AG10803 (cell line): Measurements from ENCODE around the gene SEMA6B.
"Not testable (repeated sequence)": the region's sequence is repeated elsewhere in the genome, so short reads cannot be mapped to it uniquely, and the experiment has no call there.

ENCODE experiments used
- DNase-seq: peaks from one replicate; pipeline ENCODE4 v3.0.0; 2010; ENCODE audit warnings: low read depth
- H3K4me3 ChIP-seq: 2 replicates; pipeline ENCODE4 v1.5.1; 2011; ENCODE audit warnings: mild to moderate bottlenecking, low read length, control low read depth
- TF ChIP-seq, protein P1 (sequence below): conservative IDR thresholded peaks from 2 replicates; pipeline ENCODE4 v1.5.1; 2011; ENCODE audit warnings: mild to moderate bottlenecking, low read length, control low read depth, inconsistent platforms

The SEMA6B gene

GRCh38 chr19:4568886-4569285 lies 9.4 kb upstream of the SEMA6B start:
- H3K4me3 ChIP-seq = no peak overlapping the region
- TF ChIP-seq, protein P1, sequence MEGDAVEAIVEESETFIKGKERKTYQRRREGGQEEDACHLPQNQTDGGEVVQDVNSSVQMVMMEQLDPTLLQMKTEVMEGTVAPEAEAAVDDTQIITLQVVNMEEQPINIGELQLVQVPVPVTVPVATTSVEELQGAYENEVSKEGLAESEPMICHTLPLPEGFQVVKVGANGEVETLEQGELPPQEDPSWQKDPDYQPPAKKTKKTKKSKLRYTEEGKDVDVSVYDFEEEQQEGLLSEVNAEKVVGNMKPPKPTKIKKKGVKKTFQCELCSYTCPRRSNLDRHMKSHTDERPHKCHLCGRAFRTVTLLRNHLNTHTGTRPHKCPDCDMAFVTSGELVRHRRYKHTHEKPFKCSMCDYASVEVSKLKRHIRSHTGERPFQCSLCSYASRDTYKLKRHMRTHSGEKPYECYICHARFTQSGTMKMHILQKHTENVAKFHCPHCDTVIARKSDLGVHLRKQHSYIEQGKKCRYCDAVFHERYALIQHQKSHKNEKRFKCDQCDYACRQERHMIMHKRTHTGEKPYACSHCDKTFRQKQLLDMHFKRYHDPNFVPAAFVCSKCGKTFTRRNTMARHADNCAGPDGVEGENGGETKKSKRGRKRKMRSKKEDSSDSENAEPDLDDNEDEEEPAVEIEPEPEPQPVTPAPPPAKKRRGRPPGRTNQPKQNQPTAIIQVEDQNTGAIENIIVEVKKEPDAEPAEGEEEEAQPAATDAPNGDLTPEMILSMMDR = no peak
- DNase-seq = no peak

- DNase-seq = peak; percentile 35
Measured at GRCh38 chr19:4567584-4568071, 8.1 kb upstream of the SEMA6B start.

GRCh38 chr19:4566402-4567051 lies 7.0 kb upstream of the SEMA6B start:
- DNase-seq = no peak
- TF ChIP-seq, protein P1 = no peak
- no peak overlapping the region for H3K4me3 ChIP-seq

More at GRCh38 chr19:4567584-4568071, 8.1 kb upstream of the SEMA6B start:
- H3K4me3 ChIP-seq = no peak overlapping the region
- TF ChIP-seq, protein P1 = peak; percentile 71

DNA sequence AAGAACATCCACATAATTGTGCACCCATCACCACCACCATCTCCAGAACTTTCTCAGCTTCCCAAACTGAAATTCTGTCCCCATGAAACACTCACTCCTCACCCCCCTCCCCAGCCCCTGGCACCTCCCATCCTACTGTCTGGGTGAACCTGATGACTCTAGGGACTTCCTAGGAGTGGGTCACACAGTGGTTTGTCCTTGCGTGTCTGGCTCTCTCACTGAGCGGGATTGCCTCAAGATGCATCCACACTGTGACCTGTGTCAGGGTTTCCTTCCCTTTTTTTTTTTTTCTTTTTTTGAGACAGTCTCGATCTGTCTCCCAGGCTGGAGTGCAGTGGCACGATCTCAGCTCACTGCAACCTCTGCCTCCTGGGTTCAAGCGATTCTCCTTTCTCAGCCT lies 4.1 kb upstream of the SEMA6B start:
- DNase-seq, H3K4me3 ChIP-seq: not testable (repeated sequence)

GRCh38 chr19:4562085-4562484 lies 2.6 kb upstream of the SEMA6B start:
- DNase-seq = not testable (repeated sequence)

GRCh38 chr19:4557971-4558941 lies 1.2 kb downstream of the SEMA6B start:
- no peak overlapping the region for H3K4me3 ChIP-seq
- TF ChIP-seq, protein P1 = peak; percentile 90
- DNase-seq = no peak

More at GRCh38 chr19:4562085-4562484, 2.6 kb upstream of the SEMA6B start:
- H3K4me3 ChIP-seq = not testable (repeated sequence)

DNA sequence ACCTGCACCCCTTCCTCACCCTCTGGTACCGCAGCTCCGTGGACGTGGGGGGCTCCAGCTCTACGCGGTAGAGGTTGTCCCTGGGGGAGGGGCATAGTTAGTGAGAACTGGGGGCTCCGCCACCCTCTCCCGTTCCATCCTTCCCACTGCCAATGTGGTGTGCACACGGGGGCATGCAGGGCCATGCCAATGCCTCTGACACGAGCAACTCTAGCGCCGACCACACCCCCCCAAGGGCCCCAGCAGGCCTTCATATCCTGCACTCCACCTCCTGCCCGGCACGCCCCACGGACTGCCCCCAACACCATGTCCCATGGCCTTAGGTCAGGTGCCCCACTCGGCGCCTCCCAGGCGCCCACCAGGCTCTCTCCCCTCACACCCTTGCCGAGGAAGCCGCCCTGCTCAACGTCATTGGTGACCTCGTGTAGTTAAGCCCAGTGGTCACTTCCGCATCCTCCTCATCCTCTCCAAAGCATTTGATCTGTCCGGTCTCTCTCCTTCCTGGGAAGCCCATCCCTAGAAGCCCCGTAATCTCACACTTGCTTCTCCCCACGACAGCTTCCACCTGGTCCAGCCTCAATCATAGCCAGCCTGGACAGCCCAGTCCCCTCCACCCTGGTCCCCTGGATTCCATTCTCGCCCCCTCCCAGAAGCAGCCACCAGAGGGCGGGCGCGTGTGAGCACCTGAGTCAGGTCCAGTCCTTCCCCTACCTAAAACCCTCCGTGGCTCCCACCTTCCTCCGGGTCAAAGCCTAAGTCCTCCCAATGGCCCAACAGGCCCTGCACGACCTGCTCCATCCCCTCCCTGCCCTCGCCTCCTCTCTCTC lies 2.1 kb downstream of the SEMA6B start:
- no peak for DNase-seq
- H3K4me3 ChIP-seq = no peak overlapping the region
- TF ChIP-seq, protein P1 = no peak
